H1 (cell line): ENCODE measurements around the gene ZNF768. TPM values are rescaled to one million over a fixed set of nuclear protein-coding genes. Genes with fewer than 3 reads are reported as not detected.

Experiments
- polyA plus RNA-seq, 7 experiments: library from polyadenylated mRNA; depleted of rRNA in 3 of 7; stranded (reverse) in 5 of 7; unstranded in 2 of 7; fragments of >200 nt in 5 of 7; fragments of 200-250 nt in 2 of 7; gene quantifications; 1 replicate in 5 of 7; 2 replicates in 1 of 7; 4 replicates in 1 of 7; pipeline versions ENCODE4 v1.2.1 to v1.2.3, GENCODE V29; 2011 to 2013; ENCODE audit warnings: missing spikeins in 2 of 7, mixed read lengths in 2 of 7
- total RNA-seq: library from RNA; stranded (reverse); fragmentation: NEBNext Ultra II Directional; extraction: Animal tissue kit (Norgen Biotek cat#: 25700); gene quantifications from 2 replicates; pipeline ENCODE4 v1.2.1, GENCODE V29; 2021
- TF ChIP-seq, protein P1 (sequence below): fragments of 300-600 bp; sonication (generic); IDR thresholded peaks from 2 replicates; pipeline ENCODE4 v1.7.1; 2012; ENCODE audit warnings: low read length, moderate library complexity, mild to moderate bottlenecking, inconsistent platforms; ENCODE audit not compliant: insufficient replicate concordance

Gene ZNF768
- total and polyA plus RNA-seq, 2 of the 8 experiments (the other 6 are each of a cell fraction or from before 2014, with no cell fraction given) = 36.1 to 47.7 TPM

DNA sequence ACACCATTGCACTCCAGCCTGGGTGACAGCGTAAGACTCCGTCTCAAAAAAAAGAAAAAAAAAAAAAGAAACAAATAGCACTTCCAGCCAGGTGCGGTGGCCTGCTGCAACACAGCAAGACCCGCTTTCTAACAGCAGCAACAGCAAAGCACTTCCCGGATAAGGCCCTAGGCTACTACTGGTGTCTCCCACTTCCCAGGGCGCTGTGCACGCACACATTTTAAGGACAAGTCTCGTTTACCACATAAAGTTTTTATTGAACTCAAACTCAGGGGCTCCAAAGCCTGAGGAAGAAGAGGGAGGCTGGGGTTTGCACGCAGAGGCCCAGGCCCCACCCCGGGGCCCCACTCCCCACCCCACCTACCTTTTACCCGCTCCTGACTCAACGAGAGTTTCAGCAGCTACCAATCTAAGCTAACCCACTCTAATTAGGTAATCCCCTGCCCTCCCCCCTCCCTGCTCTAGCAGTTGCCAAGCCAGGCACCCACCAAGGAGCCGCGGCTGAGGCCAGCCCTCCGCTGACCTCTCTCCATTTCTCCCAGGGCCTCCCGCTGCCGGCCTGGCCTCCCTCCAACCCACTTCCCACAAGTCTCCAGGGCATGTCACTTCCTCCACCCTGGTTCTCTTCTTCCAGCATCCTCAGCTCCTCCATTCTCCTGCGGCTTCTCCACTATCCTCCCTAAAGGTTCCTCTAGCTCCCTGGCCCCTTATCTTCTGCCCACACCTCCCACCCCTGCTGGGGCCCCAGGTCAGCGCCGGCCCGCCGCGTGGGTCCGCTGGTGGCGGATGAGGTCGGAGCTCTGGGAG is 2.4 kb downstream of the ZNF768 start (continued):
- TF ChIP-seq, protein P1, sequence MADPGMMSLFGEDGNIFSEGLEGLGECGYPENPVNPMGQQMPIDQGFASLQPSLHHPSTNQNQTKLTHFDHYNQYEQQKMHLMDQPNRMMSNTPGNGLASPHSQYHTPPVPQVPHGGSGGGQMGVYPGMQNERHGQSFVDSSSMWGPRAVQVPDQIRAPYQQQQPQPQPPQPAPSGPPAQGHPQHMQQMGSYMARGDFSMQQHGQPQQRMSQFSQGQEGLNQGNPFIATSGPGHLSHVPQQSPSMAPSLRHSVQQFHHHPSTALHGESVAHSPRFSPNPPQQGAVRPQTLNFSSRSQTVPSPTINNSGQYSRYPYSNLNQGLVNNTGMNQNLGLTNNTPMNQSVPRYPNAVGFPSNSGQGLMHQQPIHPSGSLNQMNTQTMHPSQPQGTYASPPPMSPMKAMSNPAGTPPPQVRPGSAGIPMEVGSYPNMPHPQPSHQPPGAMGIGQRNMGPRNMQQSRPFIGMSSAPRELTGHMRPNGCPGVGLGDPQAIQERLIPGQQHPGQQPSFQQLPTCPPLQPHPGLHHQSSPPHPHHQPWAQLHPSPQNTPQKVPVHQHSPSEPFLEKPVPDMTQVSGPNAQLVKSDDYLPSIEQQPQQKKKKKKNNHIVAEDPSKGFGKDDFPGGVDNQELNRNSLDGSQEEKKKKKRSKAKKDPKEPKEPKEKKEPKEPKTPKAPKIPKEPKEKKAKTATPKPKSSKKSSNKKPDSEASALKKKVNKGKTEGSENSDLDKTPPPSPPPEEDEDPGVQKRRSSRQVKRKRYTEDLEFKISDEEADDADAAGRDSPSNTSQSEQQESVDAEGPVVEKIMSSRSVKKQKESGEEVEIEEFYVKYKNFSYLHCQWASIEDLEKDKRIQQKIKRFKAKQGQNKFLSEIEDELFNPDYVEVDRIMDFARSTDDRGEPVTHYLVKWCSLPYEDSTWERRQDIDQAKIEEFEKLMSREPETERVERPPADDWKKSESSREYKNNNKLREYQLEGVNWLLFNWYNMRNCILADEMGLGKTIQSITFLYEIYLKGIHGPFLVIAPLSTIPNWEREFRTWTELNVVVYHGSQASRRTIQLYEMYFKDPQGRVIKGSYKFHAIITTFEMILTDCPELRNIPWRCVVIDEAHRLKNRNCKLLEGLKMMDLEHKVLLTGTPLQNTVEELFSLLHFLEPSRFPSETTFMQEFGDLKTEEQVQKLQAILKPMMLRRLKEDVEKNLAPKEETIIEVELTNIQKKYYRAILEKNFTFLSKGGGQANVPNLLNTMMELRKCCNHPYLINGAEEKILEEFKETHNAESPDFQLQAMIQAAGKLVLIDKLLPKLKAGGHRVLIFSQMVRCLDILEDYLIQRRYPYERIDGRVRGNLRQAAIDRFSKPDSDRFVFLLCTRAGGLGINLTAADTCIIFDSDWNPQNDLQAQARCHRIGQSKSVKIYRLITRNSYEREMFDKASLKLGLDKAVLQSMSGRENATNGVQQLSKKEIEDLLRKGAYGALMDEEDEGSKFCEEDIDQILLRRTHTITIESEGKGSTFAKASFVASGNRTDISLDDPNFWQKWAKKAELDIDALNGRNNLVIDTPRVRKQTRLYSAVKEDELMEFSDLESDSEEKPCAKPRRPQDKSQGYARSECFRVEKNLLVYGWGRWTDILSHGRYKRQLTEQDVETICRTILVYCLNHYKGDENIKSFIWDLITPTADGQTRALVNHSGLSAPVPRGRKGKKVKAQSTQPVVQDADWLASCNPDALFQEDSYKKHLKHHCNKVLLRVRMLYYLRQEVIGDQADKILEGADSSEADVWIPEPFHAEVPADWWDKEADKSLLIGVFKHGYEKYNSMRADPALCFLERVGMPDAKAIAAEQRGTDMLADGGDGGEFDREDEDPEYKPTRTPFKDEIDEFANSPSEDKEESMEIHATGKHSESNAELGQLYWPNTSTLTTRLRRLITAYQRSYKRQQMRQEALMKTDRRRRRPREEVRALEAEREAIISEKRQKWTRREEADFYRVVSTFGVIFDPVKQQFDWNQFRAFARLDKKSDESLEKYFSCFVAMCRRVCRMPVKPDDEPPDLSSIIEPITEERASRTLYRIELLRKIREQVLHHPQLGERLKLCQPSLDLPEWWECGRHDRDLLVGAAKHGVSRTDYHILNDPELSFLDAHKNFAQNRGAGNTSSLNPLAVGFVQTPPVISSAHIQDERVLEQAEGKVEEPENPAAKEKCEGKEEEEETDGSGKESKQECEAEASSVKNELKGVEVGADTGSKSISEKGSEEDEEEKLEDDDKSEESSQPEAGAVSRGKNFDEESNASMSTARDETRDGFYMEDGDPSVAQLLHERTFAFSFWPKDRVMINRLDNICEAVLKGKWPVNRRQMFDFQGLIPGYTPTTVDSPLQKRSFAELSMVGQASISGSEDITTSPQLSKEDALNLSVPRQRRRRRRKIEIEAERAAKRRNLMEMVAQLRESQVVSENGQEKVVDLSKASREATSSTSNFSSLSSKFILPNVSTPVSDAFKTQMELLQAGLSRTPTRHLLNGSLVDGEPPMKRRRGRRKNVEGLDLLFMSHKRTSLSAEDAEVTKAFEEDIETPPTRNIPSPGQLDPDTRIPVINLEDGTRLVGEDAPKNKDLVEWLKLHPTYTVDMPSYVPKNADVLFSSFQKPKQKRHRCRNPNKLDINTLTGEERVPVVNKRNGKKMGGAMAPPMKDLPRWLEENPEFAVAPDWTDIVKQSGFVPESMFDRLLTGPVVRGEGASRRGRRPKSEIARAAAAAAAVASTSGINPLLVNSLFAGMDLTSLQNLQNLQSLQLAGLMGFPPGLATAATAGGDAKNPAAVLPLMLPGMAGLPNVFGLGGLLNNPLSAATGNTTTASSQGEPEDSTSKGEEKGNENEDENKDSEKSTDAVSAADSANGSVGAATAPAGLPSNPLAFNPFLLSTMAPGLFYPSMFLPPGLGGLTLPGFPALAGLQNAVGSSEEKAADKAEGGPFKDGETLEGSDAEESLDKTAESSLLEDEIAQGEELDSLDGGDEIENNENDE = no peak
- TF ChIP-seq, all 59 proteins: peak for 0
